ENCODE results near the gene MCTP1. TPM values are rescaled to one million over a fixed set of nuclear protein-coding genes. Genes with fewer than 3 reads are reported as not detected.

Gene MCTP1
- total and polyA plus RNA-seq, 9 of the 15 experiments (the other 6 are each of a cell fraction or from before 2014, with no cell fraction given) = 0.04 to 0.93 (median 0.06) TPM; not detected in 4

GRCh38 chr5:94941122-94941755 is 343.7 kb downstream of the MCTP1 start (continued):
- TF ChIP-seq TEAD4 (IDR thresholded peaks at IDR 0.05; ENCODE audit: low read length) (no peak), TEAD4 (CRISPR knock-in tag; IDR thresholded peaks at IDR 0.05; ENCODE audit: borderline replicate concordance) (no peak), CSDE1 (IDR thresholded peaks at IDR 0.05) (no peak), TFAM (CRISPR knock-in tag; conservative IDR thresholded peaks at IDR 0.05) (no peak), ZNF764 (CRISPR knock-in tag; IDR thresholded peaks at IDR 0.05; ENCODE audit: low read depth) (no peak), GTF2A2 (tag; IDR thresholded peaks at IDR 0.05) (no peak), ELF2 (CRISPR knock-in tag; IDR thresholded peaks at IDR 0.05) (no peak)

GRCh38 chr5:94932259-94932658 is 352.6 kb downstream of the MCTP1 start:
- FAIRE-seq (no peak), ATAC-seq (no peak), DNase-seq (ENCODE audit: extremely low read depth in 1 of 4, low spot score in 3 of 4) (no peak)
- no peaks in the 10 kb centered on the region for H3K4me1 ChIP-seq (replicated peaks in 1 of 2; ENCODE audit: control insufficient read depth in 2 of 2, insufficient read depth in 2 of 2, low read length in 2 of 2)
- no peak overlapping the region for H3K9ac ChIP-seq (ENCODE audit: insufficient read depth in 1 of 2, low read depth in 2 of 2, low read length in 2 of 2)
- H3K9me3 ChIP-seq (replicated peaks; ENCODE audit: control insufficient read depth, insufficient read depth, low read depth, low read length) = no peaks in the 10 kb centered on the region
- no peak overlapping the region for H3K4me2 ChIP-seq (ENCODE audit: insufficient read depth, low read length)
- 0% methylated on average over 2 of the region's 2 CpGs for WGBS (ENCODE audit: insufficient coverage, low coverage, missing lambda C conversion rate)
- H3K36me3 ChIP-seq (ENCODE audit: control insufficient read depth, insufficient read depth, low read length) = no peaks in the 10 kb centered on the region
- H3K79me2 ChIP-seq (ENCODE audit: control insufficient read depth, insufficient read depth, low read length) = no peaks in the 10 kb centered on the region
- no TSS peak for BruUV-seq (replicated peaks)
- in situ Hi-C loops (cut with MboI) = no loop called here
- H3K4me3 ChIP-seq = no peak overlapping the region
- intact Hi-C loops (cut with micrococcal nuclease) = no loop called here
- H2AFZ ChIP-seq (ENCODE audit: low read depth, low read length) = no peak overlapping the region
- H4K20me1 ChIP-seq (replicated peaks; ENCODE audit: control insufficient read depth, insufficient read depth, low read length) = no peaks in the 10 kb centered on the region
- ChIA-PET POLR2A (no interaction called here), CTCF (ENCODE audit: low intra/inter-chr PET ratio) (no interaction called here)
- H3K9me1 ChIP-seq (ENCODE audit: control insufficient read depth, insufficient read depth, low read length) = no peaks in the 10 kb centered on the region
- H3K27ac ChIP-seq (ENCODE audit: extremely low read depth, low read depth, low read length) = no peak overlapping the region
- H3K27me3 ChIP-seq (ENCODE audit: control insufficient read depth in 2 of 2, insufficient read depth in 2 of 2, low read length in 2 of 2) = no peaks in the 10 kb centered on the region
- TF ChIP-seq MTA2 (IDR thresholded peaks at IDR 0.05; ENCODE audit: low read depth) (no peak), NRF1 (conservative IDR thresholded peaks at IDR 0.05 in 1 of 2, IDR thresholded peaks at IDR 0.05 in 1 of 2) (no peak), ERF (CRISPR knock-in tag; IDR thresholded peaks at IDR 0.05) (no peak), POLR3A (IDR thresholded peaks at IDR 0.05; ENCODE audit: borderline replicate concordance, extremely low read depth, insufficient read depth, insufficient read length) (no peak), MEIS2 (IDR thresholded peaks at IDR 0.05; ENCODE audit: partially characterized antibody) (no peak), NCOA4 (IDR thresholded peaks at IDR 0.05; ENCODE audit: partially characterized antibody) (no peak), RFX5 (IDR thresholded peaks at IDR 0.05; ENCODE audit: low read depth, low read length) (no peak), TBP (optimal IDR thresholded peaks at IDR 0.05; ENCODE audit: low read depth, low read length) (no peak), KDM1A (IDR thresholded peaks at IDR 0.05) (no peak), PREB (CRISPR knock-in tag; IDR thresholded peaks at IDR 0.05) (no peak), ZNF224 (CRISPR knock-in tag; IDR thresholded peaks at IDR 0.05) (no peak), PPARD (CRISPR knock-in tag; IDR thresholded peaks at IDR 0.05) (no peak)
